ENCODE results near the gene PTPRT. TPM values are rescaled to one million over a fixed set of nuclear protein-coding genes. Genes with fewer than 3 reads are reported as not detected.

PTPRT gene
- total RNA-seq, 1 donor from 2014 or later = not detected

- DNase-seq (ENCODE audit: low read depth in 2 of 2) = no peak
Observed at GRCh38 chr20:42734660-42735368, 454.9 kb downstream of the PTPRT start.

DNA sequence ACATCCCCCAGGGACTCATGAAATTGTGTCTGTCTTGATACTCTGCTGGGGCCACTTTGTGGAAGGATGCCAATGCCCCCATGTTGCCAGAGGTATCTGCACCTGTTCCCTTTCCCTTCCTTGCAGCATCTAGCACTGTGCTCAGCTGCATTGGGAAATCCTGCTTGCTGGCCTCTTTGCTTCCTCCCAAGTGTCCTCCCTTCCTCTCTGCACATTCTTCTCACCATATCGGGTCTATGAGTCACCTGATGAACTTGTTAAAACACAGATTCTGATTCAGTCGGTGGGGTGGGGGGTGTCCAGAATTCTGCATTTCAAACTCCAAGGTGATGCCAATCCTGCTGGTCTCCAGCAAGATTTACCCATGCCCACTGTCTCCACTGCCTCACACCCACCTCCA is 467.8 kb downstream of the PTPRT start:
- no peak for DNase-seq (ENCODE audit: low read depth in 2 of 2)

DNA sequence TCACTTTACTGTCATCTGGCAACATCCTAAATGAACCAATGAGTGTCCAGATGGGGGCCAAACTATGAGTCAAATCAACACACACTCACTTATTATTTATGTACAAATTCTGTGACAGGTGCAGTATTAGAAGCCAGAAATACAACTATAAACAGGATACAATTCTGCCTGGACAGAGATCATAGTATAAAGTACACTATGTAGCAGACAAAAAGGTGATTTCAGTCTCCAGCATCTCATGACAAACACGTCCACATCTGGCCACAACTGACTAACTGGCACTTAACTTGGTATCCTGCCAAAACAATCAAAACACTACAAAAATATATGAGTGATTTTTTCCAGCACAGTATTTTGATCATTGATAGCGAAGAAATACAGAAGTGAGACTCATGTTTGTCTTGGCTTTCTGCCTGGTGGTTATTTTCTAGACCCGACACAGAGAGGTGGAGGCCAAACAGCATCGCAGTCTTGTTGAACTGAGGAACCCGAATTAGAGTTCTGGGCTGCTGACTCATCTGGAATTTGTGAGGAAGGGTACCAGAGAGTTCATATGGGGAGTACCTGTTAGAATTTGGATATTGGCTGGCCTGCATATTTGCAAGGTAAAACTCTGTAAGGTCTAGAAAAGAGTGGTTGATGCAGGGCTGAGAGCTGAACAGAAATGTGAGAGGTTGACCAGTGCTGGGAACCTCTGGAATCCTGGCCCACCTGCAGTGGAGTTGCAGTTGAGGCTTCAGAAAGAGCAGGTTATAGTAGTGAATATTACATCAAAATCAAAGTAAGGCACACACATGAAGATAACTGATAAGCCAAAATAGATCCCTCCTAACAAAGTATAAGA is 475.2 kb downstream of the PTPRT start:
- peak in 1 of 2 donors; percentile 39 for DNase-seq (ENCODE audit: low read depth in 2 of 2)

GRCh38 chr20:42708266-42708665 is 481.4 kb downstream of the PTPRT start:
- DNase-seq (ENCODE audit: low read depth in 2 of 2) = no peak

DNA sequence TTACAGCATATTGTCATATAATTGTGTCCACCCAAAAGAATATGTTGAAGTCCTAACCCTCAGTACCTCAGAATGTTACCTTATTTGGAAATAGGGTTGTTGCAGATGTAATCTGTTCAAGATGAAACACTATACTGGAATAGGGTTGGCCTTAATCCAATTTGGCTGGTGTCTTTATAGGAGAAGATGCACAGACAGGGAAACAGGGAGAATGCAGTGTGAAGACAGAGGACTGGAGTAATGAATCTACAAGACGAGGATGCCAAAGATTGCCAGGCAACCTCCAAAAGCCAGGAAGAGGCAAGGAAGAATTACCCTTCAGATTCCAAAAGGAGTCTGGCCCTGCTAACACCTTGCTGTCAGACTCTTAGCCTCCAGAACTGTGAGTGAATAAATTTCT is 482.9 kb downstream of the PTPRT start:
- DNase-seq (ENCODE audit: low read depth in 2 of 2) = no peak

DNA sequence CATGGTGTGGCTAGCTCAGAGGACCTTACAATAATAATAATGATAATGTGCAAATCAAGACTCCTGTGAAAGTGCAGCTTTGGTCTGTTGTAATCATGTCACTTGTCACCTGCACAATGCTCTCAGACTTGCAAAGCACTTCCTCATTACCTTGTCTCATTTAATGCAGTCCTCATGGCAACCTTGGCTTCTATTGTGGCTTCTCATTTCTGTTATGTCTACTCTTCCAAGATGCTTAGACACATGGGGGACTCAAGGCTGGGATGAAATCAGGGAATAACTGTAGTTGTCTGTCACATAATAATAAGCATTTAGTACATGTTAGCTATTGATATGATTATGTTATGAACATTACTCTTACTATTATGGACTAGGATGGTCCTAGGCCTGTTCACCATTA is 484.2 kb downstream of the PTPRT start:
- DNase-seq (ENCODE audit: low read depth in 2 of 2) = no peak

GRCh38 chr20:42703744-42704143 is 486.0 kb downstream of the PTPRT start:
- no peak for DNase-seq (ENCODE audit: low read depth in 2 of 2)

DNA sequence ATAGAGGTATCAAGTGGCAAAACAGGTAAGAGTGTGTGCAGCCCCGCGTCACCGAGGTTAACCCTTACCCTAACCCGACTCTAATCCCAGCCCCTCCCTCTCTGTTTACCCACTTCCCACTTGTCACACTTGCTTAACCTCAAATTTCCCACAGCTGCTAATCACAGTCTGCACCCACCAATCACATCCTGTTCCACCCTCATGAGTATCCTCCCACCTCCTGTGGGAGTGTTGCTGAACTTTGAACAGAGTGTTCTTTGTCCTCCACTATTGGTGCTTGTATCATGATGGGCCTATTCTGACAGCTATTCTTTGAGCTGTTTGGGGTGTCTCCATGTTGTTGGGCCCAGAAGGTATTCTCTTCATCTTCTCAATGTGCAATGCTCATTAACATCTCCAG is 487.8 kb downstream of the PTPRT start:
- no peak for DNase-seq (ENCODE audit: low read depth in 2 of 2)

GRCh38 chr20:42700372-42700771 is 489.3 kb downstream of the PTPRT start:
- DNase-seq (ENCODE audit: low read depth in 2 of 2) = no peak

- DNase-seq (ENCODE audit: low read depth in 2 of 2) = no peak
Observed at GRCh38 chr20:42697962-42698361, 491.7 kb downstream of the PTPRT start.

GRCh38 chr20:42690842-42691437 is 498.8 kb downstream of the PTPRT start:
- no peak for DNase-seq (ENCODE audit: low read depth in 2 of 2)

- no peak for DNase-seq (ENCODE audit: low read depth in 2 of 2)
Observed at GRCh38 chr20:42688576-42688975, 501.1 kb downstream of the PTPRT start.

DNA sequence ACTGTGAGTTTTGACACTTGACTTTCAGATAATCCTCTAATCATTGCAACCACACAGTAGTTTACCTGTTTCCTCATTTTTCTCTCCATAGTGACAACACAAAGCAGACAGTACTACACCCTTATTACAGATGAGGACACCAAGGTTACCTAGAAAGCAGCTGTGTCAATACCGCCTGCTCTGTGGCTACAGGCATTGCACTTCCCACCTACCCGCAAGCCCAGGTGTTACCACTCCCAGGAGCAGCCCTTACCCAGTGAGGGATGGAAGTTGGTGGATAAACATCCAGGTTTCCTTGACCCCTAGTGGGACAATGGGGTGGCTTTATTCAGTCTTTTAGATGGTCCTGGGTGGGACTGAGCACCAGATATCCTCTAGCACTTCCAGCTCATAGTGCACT is 503.6 kb downstream of the PTPRT start:
- DNase-seq (ENCODE audit: low read depth in 2 of 2) = no peak

GRCh38 chr20:42678895-42679294 is 510.8 kb downstream of the PTPRT start:
- no peak for DNase-seq (ENCODE audit: low read depth in 2 of 2)

GRCh38 chr20:42656130-42656529 is 533.6 kb downstream of the PTPRT start:
- no peak for DNase-seq (ENCODE audit: low read depth in 2 of 2)

DNA sequence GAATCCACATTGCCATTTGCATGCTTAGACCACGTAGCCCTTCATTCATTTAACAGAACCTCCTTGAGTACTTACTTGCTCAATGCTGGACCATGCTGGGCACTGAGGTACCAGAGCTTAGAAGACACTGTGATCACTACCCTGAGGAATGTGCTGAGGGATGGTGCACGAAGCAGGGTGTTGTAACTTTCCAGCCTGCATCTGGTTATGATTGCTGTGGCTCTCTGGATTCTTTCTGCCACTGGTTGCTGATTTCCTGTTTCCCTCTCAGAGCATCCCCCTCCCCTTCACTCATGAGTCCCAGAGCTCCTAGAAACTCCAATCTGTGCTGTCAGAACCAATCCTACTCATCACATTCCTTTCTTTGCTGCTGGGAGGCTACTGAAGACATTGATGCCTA is 537.4 kb downstream of the PTPRT start:
- DNase-seq (ENCODE audit: low read depth in 2 of 2) = no peak

DNA sequence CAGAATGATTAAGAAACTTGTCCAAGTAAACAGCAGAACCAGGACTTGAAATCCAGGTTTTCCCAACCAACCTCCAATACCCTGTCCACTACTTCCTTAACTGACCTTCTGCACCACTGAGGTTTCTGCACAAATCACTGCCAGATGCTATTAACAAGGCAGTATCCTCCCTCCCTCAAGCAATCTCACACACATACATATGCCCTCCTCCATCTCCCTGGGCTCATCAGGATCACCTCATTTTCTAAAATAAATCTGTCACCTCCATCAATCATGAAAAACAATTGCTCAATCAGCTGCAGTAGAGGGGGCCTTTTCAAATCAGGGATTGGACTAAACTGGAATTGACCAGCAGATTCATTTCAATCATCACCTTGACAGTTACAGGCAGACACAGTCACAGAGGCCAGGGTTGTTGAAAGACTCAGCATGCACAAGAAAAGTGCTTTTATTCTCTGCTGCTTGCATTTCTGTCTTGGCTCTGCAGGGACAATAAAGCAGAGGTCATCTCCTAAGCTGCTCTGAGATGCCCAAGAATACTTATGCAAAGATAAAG is 539.4 kb downstream of the PTPRT start:
- no peak for DNase-seq (ENCODE audit: low read depth in 2 of 2)

GRCh38 chr20:42649748-42650147 is 540.0 kb downstream of the PTPRT start:
- DNase-seq (ENCODE audit: low read depth in 2 of 2) = no peak

GRCh38 chr20:42646250-42646649 is 543.5 kb downstream of the PTPRT start:
- DNase-seq (ENCODE audit: low read depth in 2 of 2) = no peak

GRCh38 chr20:42641886-42642285 is 547.8 kb downstream of the PTPRT start:
- DNase-seq (ENCODE audit: low read depth in 2 of 2) = no peak

DNA sequence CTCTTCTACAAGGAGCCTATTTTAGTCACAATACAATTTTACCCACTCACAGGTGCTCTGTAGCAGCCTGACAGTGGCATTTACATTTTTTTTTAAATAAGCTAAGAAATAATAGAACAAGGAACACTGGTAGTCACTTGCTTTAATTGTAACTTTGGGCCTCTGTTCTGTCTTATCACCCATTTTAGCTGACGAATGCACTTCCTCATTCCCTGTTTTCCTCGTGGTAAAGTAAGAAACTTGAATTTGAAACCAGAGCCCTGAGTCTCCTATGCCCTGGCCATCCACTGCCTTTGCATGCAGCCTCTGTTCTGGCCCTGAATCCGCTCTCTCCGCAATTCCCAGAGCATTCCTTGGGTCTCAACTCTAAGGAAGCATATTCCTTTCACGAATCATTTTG is 550.6 kb downstream of the PTPRT start:
- no peak for DNase-seq (ENCODE audit: low read depth in 2 of 2)

DNA sequence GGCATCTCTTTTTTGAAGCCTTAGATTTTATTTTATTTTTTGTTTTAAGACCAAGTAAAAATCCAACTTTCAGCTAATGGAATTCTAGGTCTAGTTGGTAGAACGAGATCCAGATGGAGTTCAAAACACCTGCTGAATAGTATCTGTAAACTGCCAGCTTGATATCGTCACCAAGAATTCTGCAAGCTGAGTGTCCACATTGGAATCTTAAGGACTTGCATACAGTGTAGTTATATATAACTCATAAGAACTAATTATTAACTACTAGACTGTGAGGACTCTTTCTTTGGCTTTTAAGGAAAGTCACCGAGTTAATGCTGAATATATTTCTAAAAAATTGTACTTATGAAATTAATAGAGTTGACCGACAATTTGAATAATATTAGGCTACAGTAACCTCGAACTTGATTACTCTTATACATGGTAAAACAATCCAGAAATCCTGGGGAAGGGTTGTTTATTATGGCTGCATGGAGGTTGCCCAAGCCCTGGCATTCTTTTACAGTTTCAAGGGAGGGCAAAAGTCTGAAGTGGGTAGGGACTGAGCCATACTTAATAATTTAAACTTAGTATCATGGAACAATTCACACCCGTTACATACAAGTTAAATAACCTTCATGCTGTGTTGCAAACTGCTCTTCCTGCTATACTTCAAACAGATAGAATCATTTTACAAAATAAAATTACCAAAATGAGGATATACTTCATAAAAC is 553.9 kb downstream of the PTPRT start:
- no peak for DNase-seq (ENCODE audit: low read depth in 2 of 2)
